Stimulated activated naive CD8-positive, alpha-beta T cell treated with anti-CD3 and anti-CD28 coated beads, Interleukin-15, Interleukin-2, amounts not matched to agents 100 ng/mL and 50 ng/mL, for 24 hours (primary cell): ENCODE measurements around the gene GNAO1.
A peak's percentile ranks its signal among the peaks of the same experiment; 100 is the strongest.

Experiments
- H3K27ac Mint-ChIP-seq: one replicate; pipeline ENCODE4 v1.8.0; 2021; ENCODE audit warnings: mild to moderate bottlenecking, mixed read lengths
- H3K27me3 Mint-ChIP-seq: one replicate; pipeline ENCODE4 v1.8.0; 2021; ENCODE audit warnings: mixed read lengths
- H3K36me3 Mint-ChIP-seq: one replicate; pipeline ENCODE4 v1.8.0; 2021; ENCODE audit warnings: low read depth, mixed read lengths
- H3K4me1 Mint-ChIP-seq: one replicate; pipeline ENCODE4 v1.8.0; 2021; ENCODE audit warnings: low read depth, mixed read lengths
- H3K4me3 Mint-ChIP-seq: one replicate; pipeline ENCODE4 v1.8.0; 2021; ENCODE audit warnings: mild to moderate bottlenecking, mixed read lengths
- H3K9me3 Mint-ChIP-seq: one replicate; pipeline ENCODE4 v1.8.0; 2021; ENCODE audit warnings: mixed read lengths

Gene GNAO1

DNA sequence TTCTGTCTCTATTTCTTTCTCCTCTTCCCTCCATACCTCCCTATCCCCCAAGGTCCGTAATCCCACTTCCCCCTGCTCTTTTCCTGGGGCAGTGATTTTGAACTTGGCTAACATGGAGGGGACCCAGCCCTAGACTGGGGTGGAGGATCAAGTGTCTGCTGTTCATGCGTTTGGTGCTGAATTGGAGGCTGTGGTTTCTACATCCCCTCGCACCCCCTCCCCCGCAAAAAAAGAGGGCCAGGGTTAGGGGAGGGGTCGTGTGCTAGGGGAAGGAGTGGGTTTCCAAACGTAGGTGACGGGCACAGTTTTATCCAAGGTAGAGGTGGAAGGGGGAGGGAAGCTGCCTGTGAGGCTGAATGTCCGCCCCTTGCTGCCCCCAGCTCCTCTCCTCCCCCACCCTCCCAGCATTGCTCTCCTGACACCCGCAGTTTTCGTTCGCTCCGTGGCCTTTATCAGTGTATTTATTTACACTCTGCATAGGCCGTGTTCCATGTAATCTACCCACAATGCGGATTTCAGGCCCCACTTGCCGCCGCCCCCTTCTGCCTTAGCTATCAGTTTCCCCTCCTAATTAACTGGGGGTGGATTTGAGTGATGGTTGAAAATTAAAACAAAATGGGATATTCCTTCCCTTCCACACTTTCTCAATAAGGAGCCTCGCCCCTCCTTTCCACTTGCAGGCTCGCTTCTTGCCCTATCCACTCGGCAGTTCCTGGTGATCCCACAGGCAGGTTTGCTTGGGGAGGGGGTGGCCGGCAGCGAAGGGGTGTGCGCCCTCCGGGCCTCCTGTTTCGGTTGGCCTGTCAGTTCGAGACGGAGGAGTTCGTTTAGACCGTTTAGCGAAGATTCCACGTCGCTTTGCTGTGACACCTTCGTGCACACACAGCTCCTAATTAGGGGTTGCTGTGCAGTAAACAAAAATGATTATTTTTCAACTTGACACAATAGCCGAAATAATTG, 2.0 kb downstream of the GNAO1 start:
- Mint-ChIP-seq H3K4me3 (peak overlapping the region; percentile 55), H3K36me3 (no peaks in the 10 kb centered on the region), H3K9me3 (no peaks in the 10 kb centered on the region), H3K27me3 (peaks cover 62% of the 10 kb centered on the region), H3K27ac (no peak overlapping the region), H3K4me1 (peaks cover 39% of the 10 kb centered on the region)

DNA sequence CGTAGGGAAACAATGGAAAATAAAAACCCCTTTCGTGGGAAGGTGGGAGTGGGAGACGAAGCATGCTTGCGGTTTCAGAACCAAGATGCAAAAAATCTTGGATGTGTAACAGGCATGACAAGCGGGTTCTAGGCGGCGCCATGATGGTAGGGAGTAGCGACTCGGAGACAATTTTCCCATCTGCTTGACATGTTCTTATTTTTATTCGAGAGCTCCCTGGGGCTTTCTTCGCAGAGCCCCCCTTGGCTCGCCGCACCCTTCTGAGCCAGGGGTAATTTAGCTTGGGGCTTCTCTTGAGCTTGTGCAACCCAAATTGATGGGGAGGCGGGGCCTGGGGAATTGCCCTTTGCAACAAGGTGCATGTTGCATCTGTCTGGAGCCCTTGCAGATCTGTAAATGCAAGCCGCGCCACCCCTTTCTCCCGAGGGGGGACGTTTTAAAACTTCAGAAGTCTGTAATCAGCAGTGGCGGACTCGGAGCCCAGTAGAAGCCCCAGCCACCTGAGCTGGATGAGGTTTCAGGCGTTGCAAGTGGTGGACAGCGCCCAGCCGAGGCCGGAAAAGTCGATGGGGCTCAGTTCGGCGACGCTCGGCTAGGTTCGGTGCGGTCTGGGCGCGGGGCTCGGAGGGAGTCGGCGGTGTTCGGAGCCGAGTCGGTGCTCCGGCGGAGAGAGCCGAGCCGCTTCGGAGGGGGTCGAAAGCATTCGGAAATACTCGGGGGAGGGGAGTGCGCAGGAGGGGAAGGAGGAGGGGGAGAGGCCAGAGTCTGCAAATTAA, 2.9 kb downstream of the GNAO1 start:
- peak overlapping the region; percentile 55 for H3K4me3 Mint-ChIP-seq
- no peaks in the 10 kb centered on the region for H3K9me3 Mint-ChIP-seq
- peaks cover 36% of the 10 kb centered on the region for H3K4me1 Mint-ChIP-seq
- H3K27ac Mint-ChIP-seq: no peak overlapping the region
- peaks cover 58% of the 10 kb centered on the region for H3K27me3 Mint-ChIP-seq
- H3K36me3 Mint-ChIP-seq: no peaks in the 10 kb centered on the region

DNA sequence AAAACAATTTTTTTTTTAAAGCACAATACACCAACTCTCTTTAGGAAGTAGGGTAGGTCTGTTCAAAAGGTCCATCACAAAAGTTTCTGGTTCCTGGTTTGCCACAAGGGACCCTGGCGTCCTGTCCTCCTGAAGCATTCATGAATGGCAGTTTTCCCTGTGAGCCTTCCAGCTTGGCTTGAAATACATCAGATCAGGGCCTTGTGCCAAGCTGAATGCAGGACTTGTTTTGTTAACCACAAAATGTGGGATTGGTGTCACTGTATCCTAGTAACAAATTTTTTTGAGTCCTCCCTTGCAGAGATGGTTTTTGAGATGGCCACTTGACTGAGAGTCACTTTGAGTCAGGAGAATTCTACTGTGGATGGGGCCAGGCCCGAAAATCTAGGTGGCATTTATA, 3.9 kb downstream of the GNAO1 start:
- Mint-ChIP-seq H3K27ac (no peak overlapping the region), H3K36me3 (no peaks in the 10 kb centered on the region), H3K27me3 (peaks cover 48% of the 10 kb centered on the region), H3K4me1 (peaks cover 28% of the 10 kb centered on the region), H3K9me3 (no peaks in the 10 kb centered on the region), H3K4me3 (no peak overlapping the region)

DNA sequence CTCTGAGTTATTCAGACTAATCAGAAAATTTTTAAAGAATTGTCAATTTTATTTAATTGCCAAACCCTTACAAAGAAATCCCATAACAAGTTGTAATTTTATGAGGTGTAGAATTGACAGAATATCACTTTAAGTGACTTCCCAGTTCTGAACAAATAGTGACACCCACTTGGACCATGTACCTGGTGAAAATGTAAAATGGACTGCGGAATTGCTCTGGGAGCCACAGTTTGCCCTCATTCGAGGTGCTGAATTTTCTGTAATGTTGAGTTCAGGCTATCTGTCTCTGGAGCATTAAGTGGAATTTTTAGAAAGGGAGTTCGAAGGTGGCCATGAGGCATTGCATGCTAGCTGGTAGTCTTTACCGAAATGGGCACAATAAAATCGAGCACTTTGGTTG, 5.1 kb downstream of the GNAO1 start:
- no peak overlapping the region for H3K4me3 Mint-ChIP-seq
- no peak overlapping the region for H3K27ac Mint-ChIP-seq
- peaks cover 26% of the 10 kb centered on the region for H3K4me1 Mint-ChIP-seq
- peaks cover 46% of the 10 kb centered on the region for H3K27me3 Mint-ChIP-seq
- H3K9me3 Mint-ChIP-seq: no peaks in the 10 kb centered on the region
- no peaks in the 10 kb centered on the region for H3K36me3 Mint-ChIP-seq

DNA sequence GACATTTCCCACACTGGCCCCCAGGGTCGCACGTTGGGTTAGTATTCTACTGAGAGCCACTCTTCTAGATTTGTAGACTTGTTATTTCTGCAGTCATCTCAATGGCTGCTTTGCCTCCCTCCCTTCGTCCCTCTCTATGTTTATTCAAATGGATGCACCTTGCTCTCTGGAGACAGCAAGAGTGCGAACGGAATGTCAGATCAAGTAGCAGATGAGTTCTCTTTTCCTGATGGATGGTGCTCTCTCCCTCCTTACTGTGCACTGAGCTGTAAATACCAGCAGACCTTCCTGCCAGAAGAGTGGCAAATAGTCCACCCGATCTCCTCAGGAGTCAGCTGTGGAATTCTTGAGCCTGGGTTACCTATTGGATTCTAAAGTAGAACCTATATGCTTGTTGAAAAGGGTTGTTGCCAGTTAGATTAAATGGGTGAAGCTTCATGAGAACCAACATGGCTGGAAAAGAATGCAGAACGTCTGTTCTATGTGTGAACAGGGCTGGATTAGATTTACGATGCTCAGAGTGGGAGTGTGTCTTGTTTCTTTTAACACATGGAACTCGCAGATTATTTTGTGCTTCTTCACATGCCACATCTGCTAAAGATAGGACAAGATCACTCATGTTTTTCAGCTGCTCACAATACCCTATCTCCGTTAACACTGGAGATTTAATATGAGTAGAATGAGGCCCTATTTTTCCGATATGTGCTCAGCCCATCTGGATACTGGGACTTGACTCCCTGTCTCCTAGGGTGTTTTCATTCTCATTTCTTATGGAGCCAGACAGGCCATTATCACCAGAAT, 6.1 kb downstream of the GNAO1 start:
- H3K36me3 Mint-ChIP-seq: no peaks in the 10 kb centered on the region
- peaks cover 26% of the 10 kb centered on the region for H3K4me1 Mint-ChIP-seq
- peak overlapping the region; percentile 87 for H3K27ac Mint-ChIP-seq
- peaks cover 46% of the 10 kb centered on the region for H3K27me3 Mint-ChIP-seq
- peak overlapping the region; percentile 61 for H3K4me3 Mint-ChIP-seq
- H3K9me3 Mint-ChIP-seq: no peaks in the 10 kb centered on the region

DNA sequence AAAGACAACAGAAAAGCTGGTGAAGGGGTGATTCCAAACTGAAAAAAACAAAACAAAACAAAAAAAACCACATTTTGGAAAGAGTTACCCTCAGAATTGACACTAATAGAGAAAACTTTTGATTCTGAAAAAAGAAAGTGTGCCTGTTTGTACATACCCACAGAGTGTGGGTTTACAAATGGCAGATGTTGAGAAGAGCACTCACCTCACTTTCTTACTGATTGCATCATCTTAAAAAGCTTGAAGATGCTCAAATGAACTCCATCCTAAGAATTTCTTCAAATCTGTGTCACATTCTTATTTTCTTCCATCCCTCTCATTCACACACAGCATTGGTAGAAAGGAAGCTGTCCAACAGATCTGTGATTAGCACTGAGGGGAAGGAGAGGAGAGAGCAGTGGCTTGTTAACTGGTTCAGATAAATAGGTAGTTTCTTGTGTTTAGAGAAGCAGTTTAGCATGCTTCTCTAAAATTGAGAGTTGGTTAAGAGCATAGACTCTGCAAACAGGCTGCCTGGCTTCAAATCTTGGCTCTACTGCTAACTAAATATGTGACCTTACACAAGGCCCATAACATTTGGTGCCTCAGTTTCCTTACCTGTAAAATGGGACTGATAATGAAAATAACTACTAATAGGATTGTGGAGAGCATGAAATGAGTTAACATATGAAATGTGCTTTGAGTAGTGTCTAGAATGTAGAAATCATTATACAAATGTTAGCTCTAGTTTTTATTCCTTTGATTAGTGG, 6.9 kb downstream of the GNAO1 start:
- Mint-ChIP-seq H3K9me3 (no peaks in the 10 kb centered on the region), H3K36me3 (no peaks in the 10 kb centered on the region), H3K27me3 (peaks cover 39% of the 10 kb centered on the region), H3K27ac (peak overlapping the region; percentile 87), H3K4me3 (peak overlapping the region; percentile 61), H3K4me1 (peaks cover 20% of the 10 kb centered on the region)

DNA sequence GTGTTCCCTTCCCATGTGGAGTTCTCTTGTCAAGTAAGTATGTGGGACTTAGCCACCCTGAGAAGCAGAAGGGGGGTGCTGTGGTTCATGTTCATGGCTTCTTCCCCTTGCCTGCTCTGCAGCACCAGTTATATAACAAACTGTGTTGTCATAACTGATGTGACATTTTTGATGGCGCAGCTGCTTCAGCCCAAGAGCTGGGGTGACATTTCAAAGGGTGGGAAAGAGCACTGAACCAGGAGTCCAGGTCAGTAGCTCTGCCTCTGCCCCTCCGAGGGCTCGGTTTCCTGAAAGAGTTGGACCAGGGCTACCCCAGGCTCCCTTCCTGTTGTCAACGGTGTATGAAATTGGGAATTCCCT, 7.4 kb downstream of the GNAO1 start:
- Mint-ChIP-seq H3K4me1 (peaks cover 14% of the 10 kb centered on the region), H3K4me3 (peak overlapping the region; percentile 61), H3K27ac (peak overlapping the region; percentile 87), H3K36me3 (no peaks in the 10 kb centered on the region), H3K27me3 (peaks cover 34% of the 10 kb centered on the region), H3K9me3 (no peaks in the 10 kb centered on the region)

DNA sequence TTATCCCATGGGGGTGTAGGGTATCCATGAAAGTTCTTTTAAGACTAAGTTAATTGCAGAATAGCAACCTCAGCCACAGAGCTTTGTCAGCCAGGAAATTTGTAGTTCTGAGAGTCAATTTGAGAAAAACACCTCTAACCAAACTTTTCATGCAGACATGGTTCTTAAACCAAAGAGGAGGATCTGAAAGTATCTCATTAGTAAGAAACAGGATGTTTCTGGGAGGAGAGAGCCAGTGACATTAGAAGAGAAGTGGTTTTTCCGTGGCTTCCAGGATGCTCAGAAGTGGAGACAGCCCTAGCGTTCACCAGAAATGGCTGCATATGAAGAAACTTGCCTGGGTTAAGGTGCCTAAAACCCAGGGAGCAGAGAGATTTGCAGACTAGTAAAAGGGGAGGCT, 7.9 kb downstream of the GNAO1 start:
- Mint-ChIP-seq H3K27me3 (peaks cover 30% of the 10 kb centered on the region), H3K9me3 (no peaks in the 10 kb centered on the region), H3K27ac (peak overlapping the region; percentile 87), H3K4me1 (peaks cover 10% of the 10 kb centered on the region), H3K4me3 (peak overlapping the region; percentile 61), H3K36me3 (no peaks in the 10 kb centered on the region)

DNA sequence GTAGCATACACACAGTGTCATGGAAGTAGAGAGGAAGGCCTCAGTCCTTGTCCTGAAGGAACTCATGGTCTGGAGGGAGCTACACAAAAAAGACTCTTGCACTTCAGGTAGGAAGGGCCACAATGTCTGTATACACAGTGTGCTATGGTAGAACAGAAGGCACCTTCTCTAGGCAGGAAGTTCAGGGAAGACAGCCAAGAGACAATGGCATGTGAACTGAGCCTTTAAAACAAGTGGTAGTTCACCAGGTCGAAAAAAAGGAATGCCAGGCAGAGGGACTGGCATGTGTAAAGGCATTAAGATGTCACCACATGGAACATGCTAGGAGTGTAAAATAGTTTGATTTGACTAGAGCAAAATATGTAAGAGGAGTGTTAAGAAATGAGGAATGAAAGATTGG, 9.7 kb downstream of the GNAO1 start:
- Mint-ChIP-seq H3K27me3 (peaks cover 15% of the 10 kb centered on the region), H3K9me3 (no peaks in the 10 kb centered on the region), H3K4me1 (no peaks in the 10 kb centered on the region), H3K36me3 (no peaks in the 10 kb centered on the region), H3K27ac (no peak overlapping the region), H3K4me3 (no peak overlapping the region)

DNA sequence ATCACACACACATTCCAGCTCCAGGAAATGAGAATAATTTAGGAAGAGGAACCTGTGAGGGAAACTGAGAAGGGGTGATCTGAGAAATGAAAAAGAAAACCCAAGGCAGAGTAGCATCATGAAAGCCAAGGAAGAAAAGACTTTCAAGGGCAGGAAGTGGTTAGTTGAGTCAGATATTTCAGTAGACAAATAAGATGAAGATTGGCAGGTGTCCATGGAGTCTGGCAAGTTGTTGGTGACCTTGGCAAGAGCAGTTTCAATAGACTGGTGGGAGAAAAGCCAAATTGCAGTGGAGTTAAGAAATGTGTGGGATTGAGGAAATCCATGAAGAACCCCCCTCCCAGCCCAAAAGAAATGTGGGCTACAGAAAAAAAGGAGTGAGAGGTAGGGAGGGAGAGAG, 10.7 kb downstream of the GNAO1 start:
- Mint-ChIP-seq H3K27me3 (peaks cover 7% of the 10 kb centered on the region), H3K4me3 (no peak overlapping the region), H3K9me3 (no peaks in the 10 kb centered on the region), H3K4me1 (no peaks in the 10 kb centered on the region), H3K27ac (no peak overlapping the region), H3K36me3 (no peaks in the 10 kb centered on the region)

DNA sequence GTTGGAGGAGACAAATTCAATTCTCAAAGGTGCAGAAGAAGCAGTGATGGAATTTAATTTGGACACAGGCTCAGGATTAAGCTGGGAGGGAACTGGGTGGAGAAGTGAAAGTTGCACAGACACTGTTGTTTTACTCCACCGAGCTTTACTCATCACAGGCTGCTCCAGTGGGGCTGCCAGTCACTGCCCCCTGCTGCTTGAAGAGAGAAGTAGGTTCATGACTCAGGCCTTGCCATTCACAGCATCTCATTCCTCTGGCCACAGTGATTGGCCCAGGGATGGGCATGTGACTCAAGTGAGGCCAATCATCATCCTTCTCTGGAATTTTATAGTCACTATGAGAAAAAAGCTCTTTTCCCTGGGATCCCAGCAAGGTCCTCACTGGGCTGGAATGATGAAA, 11.8 kb downstream of the GNAO1 start:
- Mint-ChIP-seq H3K27me3 (peaks cover 4% of the 10 kb centered on the region), H3K4me3 (no peak overlapping the region), H3K4me1 (no peaks in the 10 kb centered on the region), H3K9me3 (no peaks in the 10 kb centered on the region), H3K27ac (no peak overlapping the region), H3K36me3 (no peaks in the 10 kb centered on the region)

DNA sequence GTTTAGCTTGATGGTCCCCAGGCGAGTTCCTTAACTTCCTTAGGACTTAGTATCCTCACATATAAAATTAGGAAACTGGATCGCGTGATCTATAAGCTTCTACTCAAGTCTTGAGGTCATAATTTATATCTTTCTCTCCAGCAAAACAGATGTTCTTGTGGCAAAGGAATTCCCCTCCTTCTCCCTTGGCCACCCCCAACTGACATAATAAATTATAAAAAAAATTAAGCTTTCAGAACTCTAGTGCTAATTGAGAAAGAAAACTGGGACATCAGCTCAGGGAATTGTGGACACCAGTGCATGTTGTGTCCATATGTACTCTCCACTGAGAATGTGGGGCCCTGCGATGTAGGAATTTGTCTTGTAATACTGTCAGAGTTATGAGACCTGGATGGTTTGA, 13.5 kb downstream of the GNAO1 start:
- no peak overlapping the region for H3K27ac Mint-ChIP-seq
- peaks cover 4% of the 10 kb centered on the region for H3K27me3 Mint-ChIP-seq
- no peak overlapping the region for H3K4me3 Mint-ChIP-seq
- no peaks in the 10 kb centered on the region for H3K4me1 Mint-ChIP-seq
- no peaks in the 10 kb centered on the region for H3K9me3 Mint-ChIP-seq
- no peaks in the 10 kb centered on the region for H3K36me3 Mint-ChIP-seq

DNA sequence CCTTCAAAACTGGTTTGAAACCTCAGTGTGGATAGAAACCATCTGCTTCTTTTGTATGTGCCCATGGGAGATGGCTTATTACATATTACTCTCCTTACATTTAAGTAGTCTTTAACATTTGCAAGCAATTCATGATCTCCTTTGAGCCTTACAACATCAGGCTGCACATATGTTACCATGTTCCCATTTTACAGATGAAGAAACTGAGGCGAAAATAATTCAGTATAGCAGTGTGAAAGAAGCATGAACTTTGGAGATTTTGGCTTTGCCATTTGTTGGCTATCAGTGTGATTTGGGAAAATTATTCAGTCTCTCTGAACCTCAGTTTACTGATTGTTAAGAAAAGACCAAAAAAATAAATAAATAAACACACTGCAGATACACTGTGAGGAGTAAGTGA, 15.7 kb downstream of the GNAO1 start:
- no peaks in the 10 kb centered on the region for H3K9me3 Mint-ChIP-seq
- no peaks in the 10 kb centered on the region for H3K4me1 Mint-ChIP-seq
- no peak overlapping the region for H3K27ac Mint-ChIP-seq
- no peak overlapping the region for H3K4me3 Mint-ChIP-seq
- peaks cover 12% of the 10 kb centered on the region for H3K27me3 Mint-ChIP-seq
- H3K36me3 Mint-ChIP-seq: no peaks in the 10 kb centered on the region

DNA sequence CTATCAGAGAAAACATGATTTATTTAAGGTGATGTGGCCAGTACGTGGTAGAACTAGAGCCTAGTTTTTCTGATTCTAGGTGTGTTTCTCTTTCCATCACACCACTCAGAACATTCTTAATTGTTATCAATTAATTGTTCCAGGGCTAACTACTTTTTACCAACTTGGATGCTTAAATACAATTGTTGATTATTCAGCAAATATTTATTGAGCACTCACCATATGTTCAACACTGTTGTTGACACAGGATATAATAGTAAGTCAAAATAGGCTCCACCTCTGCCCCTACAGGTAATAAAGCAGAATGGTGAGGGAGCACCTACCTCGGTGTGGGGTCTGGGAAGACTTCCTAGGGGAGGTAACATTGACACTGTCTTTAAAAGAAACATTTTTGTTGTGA, 16.1 kb downstream of the GNAO1 start:
- H3K4me1 Mint-ChIP-seq: no peaks in the 10 kb centered on the region
- H3K4me3 Mint-ChIP-seq: no peak overlapping the region
- no peaks in the 10 kb centered on the region for H3K36me3 Mint-ChIP-seq
- H3K27ac Mint-ChIP-seq: no peak overlapping the region
- H3K9me3 Mint-ChIP-seq: no peaks in the 10 kb centered on the region
- peaks cover 14% of the 10 kb centered on the region for H3K27me3 Mint-ChIP-seq
